Measurements from ENCODE around the gene CCDC188. TPM values are rescaled to one million over a fixed set of nuclear protein-coding genes. Genes with fewer than 3 reads are reported as not detected.
A peak's percentile ranks its signal among the peaks of the same experiment; 100 is the strongest.

CCDC188 gene
- total RNA-seq, 6 donors from 2014 or later: 0.46 to 2.1 (median 1.2) TPM

- WGBS, 2 donors: 59 to 76% methylated on average over 7 to 9 of the region's 15 CpGs
- Histone ChIP-seq H3K9me3 (no peaks in the 10 kb centered on the region), H3K4me3 (no peak overlapping the region), H3K36me3 (no peaks in the 10 kb centered on the region), H3K27me3 (peaks cover 0 to 6% (median 0%) of the 10 kb centered on the region in 4 donors), H3K4me1 (peaks cover 0 to 9% (median 5%) of the 10 kb centered on the region in 4 donors), H3K27ac (no peak overlapping the region)
- ATAC-seq (ENCODE audit: low FRiP score in 2 of 2) (no peak), DNase-seq (peak in 1 of 2 donors; percentile 58)
- no peak for TF ChIP-seq CTCF (IDR thresholded peaks at IDR 0.05)
- no peak for TF ChIP-seq POLR2AphosphoS5 (IDR thresholded peaks at IDR 0.05)
- TF ChIP-seq POLR2A (IDR thresholded peaks at IDR 0.05): no peak
- TF ChIP-seq EP300 (IDR thresholded peaks at IDR 0.05): no peak
Observed at GRCh38 chr22:20157430-20158183, 6.8 kb upstream of the CCDC188 start.

GRCh38 chr22:20156611-20157429 is 6.0 kb upstream of the CCDC188 start:
- Histone ChIP-seq H3K36me3 (no peaks in the 10 kb centered on the region), H3K4me1 (peaks cover 0 to 9% (median 5%) of the 10 kb centered on the region in 4 donors), H3K4me3 (no peak overlapping the region), H3K27ac (no peak overlapping the region), H3K27me3 (peaks cover 0 to 6% (median 0%) of the 10 kb centered on the region in 4 donors), H3K9me3 (no peaks in the 10 kb centered on the region)
- WGBS, 2 donors: 50 to 54% methylated on average over 10 to 13 of the region's 17 CpGs
- ATAC-seq (ENCODE audit: low FRiP score in 2 of 2) (peak; percentile 79 to 81), DNase-seq (peak; percentile 76 to 85)
- TF ChIP-seq POLR2A (IDR thresholded peaks at IDR 0.05) (no peak), POLR2AphosphoS5 (IDR thresholded peaks at IDR 0.05) (no peak), EP300 (IDR thresholded peaks at IDR 0.05) (no peak), CTCF (IDR thresholded peaks at IDR 0.05) (peak; percentile 95 to 100 (median 99))

- H3K36me3 ChIP-seq: no peaks in the 10 kb centered on the region
- peak in 1 of 2 donors; percentile 30 for DNase-seq
- no peak for ATAC-seq (ENCODE audit: low FRiP score in 2 of 2)
- 68 to 71% methylated on average over 4 to 7 of the region's 7 CpGs for WGBS, 2 donors
- H3K27ac ChIP-seq: no peak overlapping the region
- TF ChIP-seq POLR2A (IDR thresholded peaks at IDR 0.05): no peak
- TF ChIP-seq EP300 (IDR thresholded peaks at IDR 0.05): no peak
- TF ChIP-seq POLR2AphosphoS5 (IDR thresholded peaks at IDR 0.05): no peak
- TF ChIP-seq CTCF (IDR thresholded peaks at IDR 0.05): no peak
- no peak overlapping the region for H3K4me3 ChIP-seq
- H3K4me1 ChIP-seq: peaks cover 0 to 9% (median 5%) of the 10 kb centered on the region in 4 donors
- H3K27me3 ChIP-seq: peaks cover 0 to 6% (median 0%) of the 10 kb centered on the region in 4 donors
- no peaks in the 10 kb centered on the region for H3K9me3 ChIP-seq
Observed at GRCh38 chr22:20156042-20156389, 5.2 kb upstream of the CCDC188 start.

- TF ChIP-seq POLR2AphosphoS5 (IDR thresholded peaks at IDR 0.05) (peak in 1 of 2 donors; percentile 8), POLR2A (IDR thresholded peaks at IDR 0.05) (no peak), EP300 (IDR thresholded peaks at IDR 0.05) (no peak), CTCF (IDR thresholded peaks at IDR 0.05) (no peak)
- no peaks in the 10 kb centered on the region for H3K9me3 ChIP-seq
- H3K4me1 ChIP-seq: peaks cover 0 to 9% (median 5%) of the 10 kb centered on the region in 4 donors
- DNase-seq (peak; percentile 40 to 88), ATAC-seq (ENCODE audit: low FRiP score in 2 of 2) (no peak)
- H3K27me3 ChIP-seq: peaks cover 0 to 6% (median 0%) of the 10 kb centered on the region in 4 donors
- H3K27ac ChIP-seq: no peak overlapping the region
- no peaks in the 10 kb centered on the region for H3K36me3 ChIP-seq
- 45 to 78% methylated on average over 9 to 29 of the region's 30 CpGs for WGBS, 2 donors
- peak overlapping the region in 3 of 4 donors; percentile 18 to 36 (median 30) for H3K4me3 ChIP-seq
Observed at GRCh38 chr22:20155330-20156041, 4.6 kb upstream of the CCDC188 start.
